A549 treated with AZD9567 at 1 μM for 4 hours (cell line): Measurements from ENCODE around the gene NKG7. TPM values are rescaled to one million over a fixed set of nuclear protein-coding genes. Genes with fewer than 3 reads are reported as not detected.

Source experiments
- total RNA-seq: library from RNA; stranded (reverse); fragments of 200-300 nt; extraction: Qiagen RNA extraction; gene quantifications from 5 replicates; pipeline ENCODE4 v1.2.3, GENCODE V29; 2022; ENCODE audit not compliant: insufficient read depth

NKG7 gene
- not detected in 5 replicates for total RNA-seq

GRCh38 chr19:51372649-51373504, at the start of gene NKG7:
Gene NKG7 (minus strand): TSS chr19:51372654. CDS start chr19:51372535, 119 bp downstream.

GRCh38 chr19:51417107-51417809, 44.8 kb upstream of the NKG7 start, which contains the start of gene SIGLEC10:
Gene SIGLEC10 (minus strand): TSS chr19:51417642. CDS start chr19:51417581, 61 bp downstream.

GRCh38 chr19:51387924-51388389, 15.5 kb upstream of the NKG7 start, which contains the start of gene LIM2:
Gene LIM2 (minus strand): TSS chr19:51387974. CDS start chr19:51387443, 531 bp downstream.

GRCh38 chr19:51368366-51369282, 3.8 kb downstream of the NKG7 start, which contains the start of gene CLDND2:
Gene CLDND2 (minus strand): TSS chr19:51369003. CDS start chr19:51368577, 426 bp downstream.

GRCh38 chr19:51365965-51366388, 6.5 kb downstream of the NKG7 start, which contains the start of gene ETFB:
Gene ETFB (minus strand): TSS chr19:51366388. CDS start chr19:51366326, 62 bp downstream.

GRCh38 chr19:51341976-51342580, 30.4 kb downstream of the NKG7 start, which contains the start of gene VSIG10L:
Gene VSIG10L (minus strand): TSS chr19:51342139. CDS start chr19:51342124, 15 bp downstream.

Other genes with a start within 250 kb of the NKG7 start
- 0.05 TPM in 1 of 5 replicates, not detected in the others for gene SIGLEC9, start 247.7 kb downstream of the NKG7 start, total RNA-seq
- gene SIGLEC7, start 230.4 kb downstream of the NKG7 start, total RNA-seq, result not detected in 5 replicates
- gene CD33, start 147.6 kb downstream of the NKG7 start, total RNA-seq, result 0.10 to 0.16 TPM in 2 of 5 replicates, not detected in the others
- not detected in 5 replicates for gene SIGLECL1, start 121.6 kb downstream of the NKG7 start, total RNA-seq
- 0.03 to 0.07 TPM (median 0.06 TPM) in 3 of 5 replicates, not detected in the others for gene IGLON5, start 61.0 kb downstream of the NKG7 start, total RNA-seq
- gene VSIG10L, start 30.5 kb downstream of the NKG7 start, total RNA-seq, result 8.6 to 13.5 TPM (median 11.6 TPM) in 5 replicates
- gene ETFB, start 6.3 kb downstream of the NKG7 start, total RNA-seq, result 222 to 246 TPM (median 231 TPM) in 5 replicates
- 7.0 to 13.3 TPM (median 11.1 TPM) in 5 replicates for gene CLDND2, start 3.7 kb downstream of the NKG7 start, total RNA-seq
- gene LIM2, start 15.3 kb upstream of the NKG7 start, total RNA-seq, result not detected in 5 replicates
- not detected in 5 replicates for gene C19orf84, start 17.9 kb upstream of the NKG7 start, total RNA-seq
- gene SIGLEC10, start 45.0 kb upstream of the NKG7 start, total RNA-seq, result 0.03 TPM in 1 of 5 replicates, not detected in the others
- not detected in 5 replicates for gene SIGLEC8, start 85.8 kb upstream of the NKG7 start, total RNA-seq
- gene CEACAM18, start 105.9 kb upstream of the NKG7 start, total RNA-seq, result not detected in 5 replicates
- gene SIGLEC12, start 129.1 kb upstream of the NKG7 start, total RNA-seq, result not detected in 5 replicates
- gene SIGLEC6, start 159.0 kb upstream of the NKG7 start, total RNA-seq, result not detected in 5 replicates
- 2.8 to 5.4 TPM (median 4.2 TPM) in 5 replicates for gene ZNF175, start 198.6 kb upstream of the NKG7 start, total RNA-seq